GM21723 (cell line): ENCODE results near the gene TTC17.
"Not testable (repeated sequence)": the region's sequence is repeated elsewhere in the genome, so short reads cannot be mapped to it uniquely, and the experiment has no call there.

ENCODE experiments used
- ATAC-seq: cut with Tn5 transposase; IDR thresholded peaks from one replicate; pipeline ENCODE4 v1.9.1; 2021; ENCODE audit warnings: mild to moderate bottlenecking, moderate library complexity; ENCODE audit not compliant: unreplicated experiment

The TTC17 gene

DNA sequence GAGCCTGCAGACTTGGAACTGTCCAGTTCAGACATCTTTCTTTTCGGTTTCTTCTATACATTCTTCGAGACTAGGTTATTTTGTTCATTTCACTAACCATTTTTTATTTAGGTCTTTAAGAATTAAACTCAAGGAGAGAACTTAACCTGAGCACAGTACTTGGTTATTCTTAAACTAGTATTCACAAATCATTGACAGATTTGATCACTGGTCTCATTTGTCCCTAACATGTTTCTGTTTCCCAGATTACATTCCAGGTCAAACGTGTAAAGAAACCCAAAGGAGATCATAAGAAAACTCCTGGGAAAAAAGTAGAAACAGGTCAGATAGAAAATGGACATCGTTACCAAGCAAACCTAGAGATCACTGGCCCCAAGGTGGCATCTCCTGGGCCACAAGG, 85.1 kb downstream of the TTC17 start:
- ATAC-seq: no peak

- no peak for ATAC-seq
These were observed 88.4 kb downstream of the TTC17 start for GRCh38 chr11:43447151-43447550.

- ATAC-seq: no peak
These were observed 99.8 kb downstream of the TTC17 start for GRCh38 chr11:43458486-43458885.

DNA sequence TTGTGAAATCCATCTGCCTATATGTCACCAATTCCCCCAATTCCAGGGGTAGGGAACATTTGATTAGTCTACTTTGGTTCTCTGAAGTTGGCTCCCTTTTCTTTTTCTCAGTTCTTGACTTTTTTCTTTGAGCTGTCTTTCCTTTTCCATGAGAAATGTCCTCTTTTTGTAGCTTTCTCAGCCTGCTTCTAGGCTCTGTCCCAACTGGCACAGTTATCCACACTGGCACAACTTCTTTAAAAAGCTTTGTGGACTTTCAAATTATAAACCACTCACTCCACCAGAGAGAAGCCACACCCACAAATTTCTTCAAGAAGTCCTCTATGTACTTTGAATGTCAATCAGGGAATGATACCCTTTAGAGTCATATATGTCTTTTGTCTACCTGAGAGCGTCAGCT, 100.5 kb downstream of the TTC17 start:
- ATAC-seq: no peak

- no peak for ATAC-seq
These were observed 103.6 kb downstream of the TTC17 start for GRCh38 chr11:43462359-43462758.

- no peak for ATAC-seq
These were observed 109.2 kb downstream of the TTC17 start for GRCh38 chr11:43467958-43468357.

- not testable (repeated sequence) for ATAC-seq
These were observed 118.8 kb downstream of the TTC17 start for GRCh38 chr11:43477491-43477890.

DNA sequence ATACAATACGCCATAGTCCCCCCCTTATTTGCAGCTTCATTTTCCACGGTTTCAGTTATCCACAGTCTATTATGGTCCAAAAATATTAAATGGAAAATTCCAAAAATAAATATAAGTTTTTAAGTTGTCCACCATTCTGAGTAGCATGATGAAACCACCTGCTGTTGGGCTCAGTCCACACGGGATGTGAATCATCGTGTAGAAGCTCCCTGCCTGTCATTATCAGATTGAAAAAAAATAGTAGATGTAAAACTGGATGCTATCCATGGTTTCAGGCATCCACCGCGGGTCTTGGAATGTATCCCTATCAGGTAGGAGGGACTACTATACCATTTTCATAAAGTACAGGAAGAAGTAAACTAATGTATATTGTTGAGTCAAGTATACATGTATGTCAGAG, 127.4 kb downstream of the TTC17 start:
- ATAC-seq: no peak

DNA sequence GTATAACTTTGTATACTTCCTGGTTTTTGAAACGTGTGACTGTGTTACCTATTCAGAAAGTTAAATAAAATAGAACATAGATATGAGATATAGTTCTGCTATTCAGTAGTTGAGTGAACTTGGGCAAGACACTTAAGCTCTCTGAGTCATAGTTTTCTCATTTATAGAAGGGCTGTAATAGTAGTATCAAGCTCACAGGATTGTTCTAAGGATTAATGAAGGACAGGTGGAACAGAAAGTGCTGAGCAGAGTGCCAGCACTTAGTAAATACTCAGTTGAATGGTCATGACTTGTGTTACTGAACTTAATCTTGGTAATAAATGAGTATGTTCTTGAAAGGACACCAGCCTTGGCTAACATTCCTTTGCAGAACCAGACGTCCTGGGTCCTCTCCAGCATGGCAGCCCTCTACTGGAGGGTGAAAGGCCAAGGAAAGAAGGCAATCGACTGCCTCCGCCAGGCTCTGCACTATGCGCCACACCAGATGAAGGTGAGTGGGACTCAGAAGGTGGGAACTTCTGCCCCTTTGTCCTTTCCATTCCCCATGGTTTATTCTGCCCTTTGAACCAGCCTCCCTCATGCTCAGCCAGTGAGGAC, 131.2 kb downstream of the TTC17 start:
- ATAC-seq: no peak

DNA sequence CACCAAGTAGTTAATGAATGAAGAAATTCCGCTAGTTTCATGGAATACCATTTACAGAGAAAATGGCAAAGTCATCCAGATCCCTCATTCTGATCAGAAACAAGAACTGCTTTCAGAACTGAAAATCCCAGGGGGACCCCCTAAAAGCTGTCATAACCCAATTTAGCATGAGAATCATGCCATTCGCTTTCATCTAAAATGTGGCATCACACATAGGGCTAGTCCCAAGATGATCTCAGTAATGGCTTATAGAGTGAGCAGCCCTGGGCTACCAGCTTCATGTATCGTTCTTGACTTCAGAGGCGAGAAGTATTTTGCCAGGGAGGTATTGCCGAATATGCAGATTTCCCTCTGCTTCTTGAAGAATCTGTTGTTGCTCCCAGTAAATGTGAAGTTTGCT, 134.0 kb downstream of the TTC17 start:
- no peak for ATAC-seq

- ATAC-seq: no peak
These were observed 134.7 kb downstream of the TTC17 start for GRCh38 chr11:43493431-43493830.

GRCh38 chr11:43497144-43497543, 138.4 kb downstream of the TTC17 start:
- ATAC-seq: no peak

GRCh38 chr11:43498561-43498960, 139.8 kb downstream of the TTC17 start:
- no peak for ATAC-seq

DNA sequence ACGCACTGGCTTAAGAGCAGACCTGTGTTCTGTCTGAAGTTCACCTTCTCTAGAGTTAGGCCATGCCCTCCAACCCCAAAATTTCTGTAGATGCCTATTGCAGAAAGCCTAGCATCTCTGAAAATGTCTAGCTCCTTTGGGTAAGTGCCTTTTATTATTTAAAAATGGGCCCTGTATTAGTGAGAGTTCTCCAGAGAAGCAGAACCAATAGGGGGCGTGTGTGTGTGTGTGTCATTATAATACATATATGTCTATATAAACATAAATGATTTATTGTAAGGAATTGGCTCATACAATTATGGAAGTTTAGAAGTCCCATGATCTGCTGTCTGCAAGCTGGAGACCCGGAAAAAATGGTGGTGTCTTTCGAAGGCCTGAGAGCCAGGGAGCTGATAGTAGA, 144.7 kb downstream of the TTC17 start:
- ATAC-seq: no peak

GRCh38 chr11:43504316-43504950, 145.7 kb downstream of the TTC17 start:
- ATAC-seq: no peak

DNA sequence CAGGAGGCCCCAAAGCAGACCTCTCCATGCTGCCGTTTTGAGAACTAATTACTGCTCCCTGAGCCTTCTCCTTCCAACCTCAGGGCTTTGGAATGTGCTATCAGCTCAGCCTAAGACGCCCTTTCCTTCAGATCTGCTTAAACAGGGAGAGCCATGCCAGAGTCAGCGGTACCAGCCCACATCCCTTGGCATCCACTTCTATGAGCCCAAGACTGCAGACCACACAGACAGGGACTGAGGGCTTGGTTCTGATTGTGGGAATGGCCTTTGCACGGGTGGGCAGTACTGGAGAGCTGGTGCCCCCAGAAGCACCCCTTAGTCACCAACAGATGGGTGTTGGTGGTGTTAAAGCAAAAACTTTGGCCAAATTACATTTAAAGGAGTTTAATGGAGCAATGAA, 146.5 kb downstream of the TTC17 start:
- ATAC-seq: no peak

DNA sequence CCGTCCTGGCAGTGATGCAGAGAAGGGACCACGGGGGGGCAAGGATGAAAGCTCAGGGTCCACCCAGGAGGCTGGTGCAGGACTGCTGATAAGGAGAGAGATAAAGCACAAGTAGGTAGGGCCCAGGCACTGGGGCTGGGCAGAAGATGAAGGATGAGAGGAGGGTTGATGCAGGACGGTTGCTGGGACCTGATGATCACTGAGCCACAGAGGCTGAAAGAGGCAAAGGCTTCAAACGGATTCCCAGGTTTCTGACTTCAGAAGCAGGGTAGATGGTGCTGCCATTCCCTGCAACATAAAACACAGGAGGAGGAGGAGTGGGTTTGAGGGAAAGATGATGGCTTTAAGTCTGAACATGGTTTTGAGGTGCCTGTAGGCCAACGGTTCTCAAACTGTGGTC, 148.5 kb downstream of the TTC17 start:
- ATAC-seq: no peak

DNA sequence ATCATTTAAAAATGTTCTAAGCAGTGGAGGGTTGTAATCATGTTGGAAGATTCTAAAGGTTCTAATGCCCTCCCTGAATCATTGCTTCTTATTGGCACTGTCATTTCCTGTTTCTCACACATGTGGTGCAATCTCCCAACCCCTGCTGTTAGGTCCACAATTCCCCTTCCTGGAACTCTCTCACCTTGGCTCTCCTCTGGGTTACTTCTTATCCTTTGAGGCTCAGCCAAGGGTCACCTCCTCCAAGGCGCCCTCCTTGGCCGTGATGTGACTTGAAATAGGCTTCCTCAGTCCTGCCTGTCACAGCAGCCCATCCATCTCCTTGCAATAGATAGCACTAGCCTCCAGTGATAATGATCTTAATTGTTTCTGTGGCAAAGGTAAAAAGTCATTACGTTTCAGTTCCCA, 149.8 kb downstream of the TTC17 start:
- ATAC-seq: no peak

DNA sequence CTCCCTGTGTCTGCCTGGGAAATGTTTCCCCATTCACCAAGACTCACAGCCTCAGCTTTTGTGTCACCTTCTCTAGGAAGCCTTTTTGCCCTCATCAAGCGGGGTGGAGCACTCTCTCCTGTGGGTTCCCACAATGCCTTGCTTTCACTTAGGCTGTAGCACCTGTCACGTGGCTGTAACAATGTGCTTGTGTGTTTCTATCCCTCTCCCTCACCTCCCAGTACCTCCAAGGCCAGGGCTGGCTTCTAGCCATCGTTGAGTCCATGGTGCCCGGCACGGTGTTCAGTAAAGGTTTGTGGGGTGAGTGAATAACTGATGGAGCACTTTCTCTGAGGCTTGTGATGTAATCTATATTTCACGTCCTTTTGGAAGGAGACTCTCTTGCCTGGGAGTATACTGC, 153.2 kb downstream of the TTC17 start:
- no peak for ATAC-seq

GRCh38 chr11:43515090-43515489, 156.4 kb downstream of the TTC17 start:
- ATAC-seq: no peak

GRCh38 chr11:43516316-43516850, 157.7 kb downstream of the TTC17 start:
- no peak for ATAC-seq

DNA sequence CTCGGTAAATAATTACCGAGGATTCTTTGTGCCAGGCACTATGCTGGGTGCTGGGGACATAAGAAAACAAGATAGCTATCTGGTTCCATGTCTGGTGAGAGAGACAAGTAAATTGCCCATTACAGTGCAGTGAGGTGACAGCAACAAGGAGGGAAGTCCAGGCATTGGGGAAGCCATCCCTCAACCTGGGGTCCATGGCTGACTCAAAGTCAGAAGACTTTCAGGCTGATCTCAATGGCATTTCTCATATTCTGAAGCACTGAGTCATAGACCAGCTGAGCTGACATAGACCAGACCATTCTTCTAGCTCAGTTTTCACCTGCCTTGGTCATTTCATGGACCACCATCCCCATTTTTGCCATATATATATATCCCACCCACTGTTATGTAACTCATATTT, 158.8 kb downstream of the TTC17 start:
- no peak for ATAC-seq
